Measurements from ENCODE around the gene UBE2D1.

The UBE2D1 gene

DNA sequence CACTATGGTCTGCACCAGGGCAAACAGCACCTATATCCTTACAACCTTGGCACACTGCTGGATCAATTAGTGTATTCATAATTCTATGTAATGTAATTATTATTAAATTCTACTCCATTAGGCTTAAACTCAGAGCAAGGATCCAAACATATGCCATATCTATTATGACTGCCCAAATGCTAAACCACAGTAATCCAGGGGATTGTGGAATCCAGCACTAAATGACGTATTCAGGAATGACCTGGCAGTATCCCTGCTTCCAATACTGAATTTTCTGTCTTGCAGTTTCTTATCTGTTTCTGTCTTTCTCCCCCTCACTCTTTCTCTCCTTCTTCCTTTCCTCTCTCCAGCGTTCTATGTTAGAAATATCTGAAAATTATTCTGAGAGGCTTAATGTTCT lies 16.5 kb upstream of the UBE2D1 start:
- Histone ChIP-seq H3K27ac (no peak overlapping the region), H3K4me1 (no peaks in the 10 kb centered on the region), H3K27me3 (no peaks in the 10 kb centered on the region), H3K36me3 (no peaks in the 10 kb centered on the region), H3K9me3 (no peaks in the 10 kb centered on the region), H3K4me3 (no peak overlapping the region)
- TF ChIP-seq CTCF (IDR thresholded peaks at IDR 0.05): no peak
- intact Hi-C loops (cut with DNase I; ENCODE audit: low total_unique reads): no loop called here
- no peak for DNase-seq

DNA sequence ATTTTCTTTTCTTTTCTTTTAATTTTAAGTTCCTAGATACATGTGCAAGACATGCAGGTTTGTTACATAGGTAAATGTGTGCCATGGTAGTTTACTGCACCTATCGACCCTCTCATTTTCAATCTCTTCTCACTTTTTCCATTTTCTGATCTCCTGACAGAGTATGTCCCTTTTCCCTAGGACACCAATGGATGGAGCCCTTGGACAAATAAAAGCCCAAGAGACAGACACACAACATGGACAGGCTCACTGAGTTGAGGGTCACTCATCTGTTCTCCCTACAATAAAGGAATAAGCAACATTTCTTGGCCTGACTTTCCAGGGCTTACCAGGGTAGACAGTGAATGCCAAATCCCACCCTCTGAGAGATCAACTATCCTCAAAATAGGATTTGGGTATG lies 15.2 kb upstream of the UBE2D1 start:
- TF ChIP-seq CTCF (IDR thresholded peaks at IDR 0.05): no peak
- intact Hi-C loops (cut with DNase I; ENCODE audit: low total_unique reads): no loop called here
- no peak overlapping the region for H3K4me3 ChIP-seq
- H3K27ac ChIP-seq: no peak overlapping the region
- H3K36me3 ChIP-seq: no peaks in the 10 kb centered on the region
- no peak for DNase-seq
- no peaks in the 10 kb centered on the region for H3K9me3 ChIP-seq
- H3K4me1 ChIP-seq: no peaks in the 10 kb centered on the region
- no peaks in the 10 kb centered on the region for H3K27me3 ChIP-seq

DNA sequence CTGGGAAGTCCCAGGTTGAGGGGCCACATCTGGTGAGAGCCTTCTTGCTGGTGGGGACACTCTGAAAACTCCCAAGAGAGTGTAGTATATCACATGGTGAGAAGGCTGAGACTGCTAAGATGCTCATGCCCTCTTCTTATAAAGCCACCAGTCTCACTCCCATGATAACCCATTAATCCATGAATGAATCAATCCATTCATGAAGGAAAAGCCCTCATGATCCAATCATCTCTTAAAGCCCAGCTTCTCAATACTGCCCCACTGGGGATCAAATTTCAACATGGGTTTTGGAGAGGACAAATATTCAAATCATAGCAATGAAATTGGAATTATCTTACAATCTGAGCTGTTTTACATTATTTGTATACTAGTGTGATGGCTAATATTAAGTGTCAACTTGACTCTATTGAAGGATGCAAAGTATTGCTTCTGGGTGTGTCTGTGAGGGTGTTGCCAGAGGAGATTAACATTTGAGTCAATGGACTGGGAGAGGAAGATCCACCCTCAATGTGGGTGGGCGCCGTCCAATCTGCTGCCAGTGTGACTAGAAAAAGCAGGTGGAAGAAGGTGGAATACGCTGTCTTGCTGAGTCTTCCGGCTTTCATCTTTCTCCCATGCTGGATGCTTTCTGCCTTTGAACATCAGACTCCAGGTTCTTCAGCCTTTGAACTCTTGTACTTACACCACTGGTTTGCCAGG lies 14.3 kb upstream of the UBE2D1 start:
- no peak overlapping the region for H3K27ac ChIP-seq
- no peak overlapping the region for H3K4me3 ChIP-seq
- TF ChIP-seq CTCF (IDR thresholded peaks at IDR 0.05): no peak
- no peaks in the 10 kb centered on the region for H3K27me3 ChIP-seq
- no peaks in the 10 kb centered on the region for H3K9me3 ChIP-seq
- intact Hi-C loops (cut with DNase I; ENCODE audit: low total_unique reads): no loop called here
- DNase-seq: no peak
- H3K4me1 ChIP-seq: no peaks in the 10 kb centered on the region
- no peaks in the 10 kb centered on the region for H3K36me3 ChIP-seq

GRCh38 chr10:58322072-58322834 lies 12.6 kb upstream of the UBE2D1 start:
- intact Hi-C loops (cut with DNase I; ENCODE audit: low total_unique reads): no loop called here
- no peak overlapping the region for H3K27ac ChIP-seq
- H3K9me3 ChIP-seq: no peaks in the 10 kb centered on the region
- H3K27me3 ChIP-seq: no peaks in the 10 kb centered on the region
- no peaks in the 10 kb centered on the region for H3K4me1 ChIP-seq
- no peak for TF ChIP-seq CTCF (IDR thresholded peaks at IDR 0.05)
- DNase-seq: peak in 1 of 2 donors; percentile 42
- no peaks in the 10 kb centered on the region for H3K36me3 ChIP-seq
- H3K4me3 ChIP-seq: no peak overlapping the region

DNA sequence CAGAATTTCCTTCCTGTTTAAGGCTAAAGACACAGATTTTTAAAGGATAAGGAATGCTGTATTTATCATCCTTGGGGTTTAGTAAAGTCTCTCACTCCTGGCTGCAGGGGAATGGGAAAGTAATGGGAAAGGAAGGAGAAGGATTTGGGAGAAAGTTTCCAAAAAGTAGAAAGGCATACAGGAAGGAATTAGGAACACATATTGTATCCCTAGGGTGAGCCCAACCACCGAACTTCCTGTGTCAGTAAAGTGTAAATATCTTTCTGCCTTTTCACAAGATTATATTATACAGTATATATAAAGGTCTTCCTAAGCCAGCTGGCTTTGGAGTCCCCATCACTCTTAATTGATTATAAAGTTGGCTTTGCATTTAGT lies 12.0 kb upstream of the UBE2D1 start:
- no peaks in the 10 kb centered on the region for H3K4me1 ChIP-seq
- no peaks in the 10 kb centered on the region for H3K36me3 ChIP-seq
- no peak for DNase-seq
- no peaks in the 10 kb centered on the region for H3K9me3 ChIP-seq
- TF ChIP-seq CTCF (IDR thresholded peaks at IDR 0.05): no peak
- intact Hi-C loops (cut with DNase I; ENCODE audit: low total_unique reads): no loop called here
- H3K4me3 ChIP-seq: no peak overlapping the region
- H3K27me3 ChIP-seq: no peaks in the 10 kb centered on the region
- H3K27ac ChIP-seq: no peak overlapping the region

Data from tibial artery (tissue), 4 donors.